A673 (cell line): Measurements from ENCODE around the gene MAP4K4. TPM values are rescaled to one million over a fixed set of nuclear protein-coding genes. Genes with fewer than 3 reads are reported as not detected.

Experiments used
- BruUV-seq: library from RNA; stranded (reverse); fragments of 400-500 nt; replicated peaks from 2 replicates; lab custom pipeline; 2021; lab: Mats Ljungman, UMichigan
- CTCF ChIA-PET: fragments of 300-600 bp; sonication (Branson Sonifier 250); formaldehyde crosslinking; loops from one replicate; lab custom pipeline; 2022; ENCODE audit warnings: antibody characterized with exemption; lab: Charles Lee
- POLR2A ChIA-PET: fragments of 300-600 bp; sonication (Branson Sonifier 250); formaldehyde crosslinking; loops from one replicate; lab custom pipeline; 2022; ENCODE audit warnings: antibody characterized with exemption; ENCODE audit not compliant: low non-redundant PET; lab: Charles Lee
- DNase-seq: peaks from one replicate; pipeline ENCODE4 v3.0.0-alpha.2; 2015; ENCODE audit warnings: low spot score
- H3K27ac ChIP-seq: fragments of 200-600 bp; sonication (generic); 2 replicates; pipeline ENCODE4 v1.5.1; 2016; ENCODE audit warnings: mixed run types, low read depth, mild to moderate bottlenecking, mixed read lengths, antibody characterized with exemption, low read length; ENCODE audit not compliant: poor library complexity, severe bottlenecking
- H3K27me3 ChIP-seq: fragments of 200-600 bp; sonication (generic); replicated peaks from 2 replicates; pipeline ENCODE4 v1.6.1; 2017; ENCODE audit warnings: mixed run types, low read depth, mild to moderate bottlenecking, mixed read lengths, antibody characterized with exemption, low read length; ENCODE audit not compliant: insufficient read depth, poor library complexity
- H3K36me3 ChIP-seq: fragments of 200-600 bp; sonication (generic); 2 replicates; pipeline ENCODE4 v1.6.1; 2016; ENCODE audit warnings: mixed run types, mild to moderate bottlenecking, mixed read lengths, antibody characterized with exemption, low read length; ENCODE audit not compliant: insufficient read depth, poor library complexity, severe bottlenecking
- H3K4me1 ChIP-seq: fragments of 200-600 bp; sonication (generic); 2 replicates; pipeline ENCODE4 v1.6.1; 2017; ENCODE audit warnings: mixed run types, mild to moderate bottlenecking, mixed read lengths, antibody characterized with exemption, low read length; ENCODE audit not compliant: insufficient read depth, poor library complexity, severe bottlenecking
- H3K4me3 ChIP-seq: fragments of 200-600 bp; sonication (generic); 2 replicates; pipeline ENCODE4 v1.5.1; 2016; ENCODE audit warnings: low read depth, mixed run types, mild to moderate bottlenecking, mixed read lengths, low read length; ENCODE audit not compliant: poor library complexity, severe bottlenecking
- H3K9me3 ChIP-seq: fragments of 200-600 bp; sonication (generic); 2 replicates; pipeline ENCODE4 v1.6.1; 2016; ENCODE audit warnings: mixed run types, low read depth, mild to moderate bottlenecking, mixed read lengths, antibody characterized with exemption, low read length; ENCODE audit not compliant: poor library complexity, severe bottlenecking
- CTCF ChIP-seq: fragments of 300-800, 200-600 bp; sonication (generic); conservative IDR thresholded peaks from 2 replicates; pipeline ENCODE4 v1.5.1; 2017; ENCODE audit warnings: low read depth, mild to moderate bottlenecking, antibody characterized with exemption, low read length, moderate library complexity, mixed read lengths
- EZH2 ChIP-seq: fragments of 200-600 bp; sonication (generic); IDR thresholded peaks from 2 replicates; pipeline ENCODE4 v1.6.1; 2017; ENCODE audit warnings: borderline replicate concordance, low read depth, mild to moderate bottlenecking, mixed read lengths, antibody characterized with exemption, low read length; ENCODE audit not compliant: poor library complexity, severe bottlenecking
- intact Hi-C: fragments of 100-400 bp; cut with micrococcal nuclease; formaldehyde crosslinking; loops from one replicate; pipeline ENCODE4 v1.10.0; 2022; ENCODE audit not compliant: unreplicated experiment
- total RNA-seq: library from RNA; stranded (reverse); gene quantifications from 2 replicates; pipeline ENCODE4 v1.2.3, GENCODE V29; 2021

The MAP4K4 gene
- total RNA-seq, 1 experiment from 2014 or later: 157 TPM

GRCh38 chr2:101815154-101815553, 117.6 kb downstream of the MAP4K4 start:
- no peak overlapping the region for H3K4me3 ChIP-seq
- no peaks in the 10 kb centered on the region for H3K36me3 ChIP-seq
- H3K27ac ChIP-seq: no peak overlapping the region
- BruUV-seq: no TSS peak
- intact Hi-C loops: loop anchor here (5.0 kb wide), 1 partner anchor 118 kb away; the partner anchor contains the start of gene MAP4K4
- ChIA-PET POLR2A (no interaction called here), CTCF (no interaction called here)
- TF ChIP-seq EZH2 (no peak), CTCF (no peak)
- H3K27me3 ChIP-seq: no peaks in the 10 kb centered on the region
- peaks cover 44% of the 10 kb centered on the region for H3K4me1 ChIP-seq
- DNase-seq: no peak
- H3K9me3 ChIP-seq: no peaks in the 10 kb centered on the region

- BruUV-seq: no TSS peak
- intact Hi-C loops: loop anchor here (5.0 kb wide), 1 partner anchor 119 kb away; the partner anchor contains the start of gene MAP4K4
Measured at GRCh38 chr2:101815739-101816391, 118.4 kb downstream of the MAP4K4 start.

GRCh38 chr2:101816598-101816997, 119.1 kb downstream of the MAP4K4 start:
- BruUV-seq: no TSS peak
- no peak overlapping the region for H3K4me3 ChIP-seq
- no peaks in the 10 kb centered on the region for H3K36me3 ChIP-seq
- no peak overlapping the region for H3K27ac ChIP-seq
- no peak for DNase-seq
- POLR2A ChIA-PET: no interaction called here
- H3K9me3 ChIP-seq: no peaks in the 10 kb centered on the region
- TF ChIP-seq EZH2 (no peak), CTCF (no peak)
- peaks cover 47% of the 10 kb centered on the region for H3K4me1 ChIP-seq
- no peaks in the 10 kb centered on the region for H3K27me3 ChIP-seq
- intact Hi-C loops: loop anchor here (5.0 kb wide), 1 partner anchor 119 kb away; the partner anchor contains the start of gene MAP4K4
- CTCF ChIA-PET: no interaction called here

More at GRCh38 chr2:101815739-101816391, 118.4 kb downstream of the MAP4K4 start:
- Histone ChIP-seq H3K4me3 (no peak overlapping the region), H3K4me1 (peaks cover 48% of the 10 kb centered on the region), H3K27me3 (no peaks in the 10 kb centered on the region), H3K9me3 (no peaks in the 10 kb centered on the region), H3K36me3 (no peaks in the 10 kb centered on the region), H3K27ac (no peak overlapping the region)
- ChIA-PET CTCF (no interaction called here), POLR2A (no interaction called here)
- TF ChIP-seq CTCF: no peak
- TF ChIP-seq EZH2: no peak
- DNase-seq: no peak
